IMR-90 (cell line): ENCODE data around the gene PCCA. TPM values are rescaled to one million over a fixed set of nuclear protein-coding genes. Genes with fewer than 3 reads are reported as not detected.

Experiments used
- ATAC-seq: fragments of 200-7000 bp; cut with Tn5 transposase; 2 replicates; pipeline ENCODE4 v1.9.1; 2020; ENCODE audit warnings: low read depth, mild to moderate bottlenecking, moderate library complexity
- BruUV-seq: library from RNA; stranded (reverse); fragments of 400-500 nt; replicated peaks from 2 replicates; lab custom pipeline; 2021; lab: Mats Ljungman, UMichigan
- CTCF ChIA-PET: fragments of 300-600 bp; formaldehyde crosslinking; extraction: SDS; loops from one replicate; lab custom pipeline; 2021; ENCODE audit warnings: antibody characterized with exemption; lab: Yijun Ruan, JAX
- POLR2A ChIA-PET: fragments of 300-600 bp; sonication (Branson Sonifier 250); formaldehyde crosslinking; loops from one replicate; lab custom pipeline; 2022; ENCODE audit warnings: antibody characterized with exemption; ENCODE audit not compliant: unreplicated experiment; lab: Charles Lee
- DNase-seq: peaks from one replicate; pipeline ENCODE4 v3.0.0; 2013
- H2AFZ ChIP-seq: replicated peaks from 2 replicates; pipeline ENCODE3; 2013; ENCODE audit warnings: low read length, mild to moderate bottlenecking; ENCODE audit not compliant: poor library complexity
- H2AK5ac ChIP-seq: 2 replicates; pipeline ENCODE4 v1.6.1; 2013; ENCODE audit warnings: low read depth, low read length, inconsistent platforms
- H2AK9ac ChIP-seq: replicated peaks from 2 replicates; pipeline ENCODE3; 2013; ENCODE audit warnings: mild to moderate bottlenecking, low read depth, low read length, moderate library complexity; ENCODE audit not compliant: poor library complexity
- H2BK120ac ChIP-seq: 2 replicates; pipeline ENCODE4 v1.6.1; 2013; ENCODE audit warnings: low read depth, low read length, inconsistent platforms
- H2BK15ac ChIP-seq: 3 replicates; pipeline ENCODE4 v1.6.1; 2013; ENCODE audit warnings: low read depth, low read length, inconsistent platforms
- H2BK20ac ChIP-seq: 2 replicates; pipeline ENCODE4 v1.6.1; 2013; ENCODE audit warnings: low read depth, mild to moderate bottlenecking, inconsistent platforms, low read length, moderate library complexity
- H2BK5ac ChIP-seq: 2 replicates; pipeline ENCODE4 v1.6.1; 2013; ENCODE audit warnings: mild to moderate bottlenecking, low read depth, low read length, inconsistent platforms; ENCODE audit not compliant: poor library complexity, severe bottlenecking
- H3K14ac ChIP-seq: replicated peaks from 2 replicates; pipeline ENCODE4 v1.6.1; 2013; ENCODE audit warnings: low read depth, low read length, inconsistent platforms
- H3K18ac ChIP-seq: 2 replicates; pipeline ENCODE4 v1.6.1; 2013; ENCODE audit warnings: low read depth, low read length, control low read depth
- H3K23ac ChIP-seq: 2 replicates; pipeline ENCODE4 v1.6.1; 2013; ENCODE audit warnings: low read depth, low read length, inconsistent platforms
- H3K27ac ChIP-seq: 2 replicates; pipeline ENCODE4 v1.5.1; 2013; ENCODE audit warnings: mild to moderate bottlenecking, control low read depth, low read length; ENCODE audit not compliant: insufficient read depth
- H3K27me3 ChIP-seq: 2 replicates; pipeline ENCODE4 v1.6.1; 2013; ENCODE audit warnings: low read length; ENCODE audit not compliant: control insufficient read depth, insufficient read depth
- H3K36me3 ChIP-seq: 2 replicates; pipeline ENCODE4 v1.6.1; 2013; ENCODE audit warnings: low read length, mixed read lengths; ENCODE audit not compliant: control insufficient read depth, insufficient read depth
- H3K4ac ChIP-seq: 2 replicates; pipeline ENCODE4 v1.6.1; 2013; ENCODE audit warnings: low read depth, low read length, inconsistent platforms
- H3K4me1 ChIP-seq: 2 replicates; pipeline ENCODE4 v1.6.1; 2013; ENCODE audit warnings: low read length, mixed read lengths; ENCODE audit not compliant: control insufficient read depth, insufficient read depth
- H3K4me2 ChIP-seq: 2 replicates; pipeline ENCODE4 v1.6.1; 2013; ENCODE audit warnings: low read depth, mild to moderate bottlenecking, control low read depth, low read length, moderate library complexity
- H3K4me3 ChIP-seq: 2 replicates; pipeline ENCODE4 v1.5.1; 2013; ENCODE audit warnings: low read depth, mild to moderate bottlenecking, control low read depth, low read length, moderate library complexity; ENCODE audit not compliant: insufficient read depth
- H3K56ac ChIP-seq: 2 replicates; pipeline ENCODE4 v1.6.1; 2013; ENCODE audit warnings: low read length, inconsistent platforms; ENCODE audit not compliant: insufficient read depth; ENCODE audit errors: extremely low read depth
- H3K79me1 ChIP-seq, 2 experiments: 2 replicates each; pipeline ENCODE4 v1.6.1; 2013; ENCODE audit warnings: low read length in 2 of 2, inconsistent platforms in 1 of 2, low read depth in 1 of 2
- H3K9ac ChIP-seq: 2 replicates; pipeline ENCODE4 v1.6.1; 2013; ENCODE audit warnings: low read depth, low read length, control low read depth
- H3K9me1 ChIP-seq: 2 replicates; pipeline ENCODE4 v1.6.1; 2013; ENCODE audit warnings: low read length, inconsistent platforms; ENCODE audit not compliant: insufficient read depth
- H3K9me3 ChIP-seq: 2 replicates; pipeline ENCODE4 v1.6.1; 2013; ENCODE audit warnings: low read length; ENCODE audit not compliant: control insufficient read depth, insufficient read depth
- H4K20me1 ChIP-seq: 2 replicates; pipeline ENCODE4 v1.6.1; 2013; ENCODE audit warnings: low read length, inconsistent platforms; ENCODE audit not compliant: insufficient read depth
- H4K5ac ChIP-seq: 2 replicates; pipeline ENCODE4 v1.6.1; 2013; ENCODE audit warnings: mild to moderate bottlenecking, low read depth, low read length, control low read depth
- H4K8ac ChIP-seq, 2 experiments: 2 replicates each; pipeline ENCODE4 v1.6.1; 2013; ENCODE audit warnings: low read depth in 2 of 2, low read length in 2 of 2, control low read depth in 1 of 2, inconsistent platforms in 1 of 2
- H4K91ac ChIP-seq: 2 replicates; pipeline ENCODE4 v1.6.1; 2013; ENCODE audit warnings: low read depth, low read length, inconsistent platforms; ENCODE audit not compliant: insufficient read depth
- BHLHE40 ChIP-seq: fragments of 150-350 bp; IDR thresholded peaks from 2 replicates; pipeline ENCODE4 v1.6.1; 2016; ENCODE audit warnings: mild to moderate bottlenecking, low read depth, low read length
- CEBPB ChIP-seq: IDR thresholded peaks from 2 replicates; pipeline ENCODE4 v1.6.1; 2012; ENCODE audit warnings: low read depth, low read length, improper control_type of control experiment
- CHD1 ChIP-seq: IDR thresholded peaks from 2 replicates; pipeline ENCODE4 v1.6.1; 2012; ENCODE audit warnings: low read depth, low read length, improper control_type of control experiment
- FOS ChIP-seq: fragments of 150-350 bp; IDR thresholded peaks from 2 replicates; pipeline ENCODE4 v1.6.1; 2016; ENCODE audit warnings: low read depth, low read length
- MAFK ChIP-seq: IDR thresholded peaks from 2 replicates; pipeline ENCODE4 v1.6.1; 2012; ENCODE audit warnings: low read depth, low read length, improper control_type of control experiment
- MAZ ChIP-seq: IDR thresholded peaks from 2 replicates; pipeline ENCODE4 v1.6.1; 2012; ENCODE audit warnings: low read depth, mild to moderate bottlenecking, low read length, improper control_type of control experiment, moderate library complexity, borderline replicate concordance
- MXI1 ChIP-seq: IDR thresholded peaks from 2 replicates; pipeline ENCODE4 v1.6.1; 2012; ENCODE audit warnings: low read depth, mild to moderate bottlenecking, low read length, moderate library complexity, borderline replicate concordance
- NFE2L2 ChIP-seq: fragments of 150-350 bp; IDR thresholded peaks from 2 replicates; pipeline ENCODE4 v1.6.1; 2016; ENCODE audit warnings: low read depth, mild to moderate bottlenecking, low read length
- POLR2A ChIP-seq: IDR thresholded peaks from 2 replicates; pipeline ENCODE4 v1.6.1; 2012; ENCODE audit warnings: mild to moderate bottlenecking, low read depth, low read length
- RAD21 ChIP-seq: IDR thresholded peaks from 2 replicates; pipeline ENCODE4 v1.6.1; 2012; ENCODE audit warnings: low read length, improper control_type of control experiment
- RCOR1 ChIP-seq: IDR thresholded peaks from 2 replicates; pipeline ENCODE4 v1.6.1; 2012; ENCODE audit warnings: mild to moderate bottlenecking, low read length, improper control_type of control experiment; ENCODE audit not compliant: insufficient replicate concordance
- RFX5 ChIP-seq: IDR thresholded peaks from 2 replicates; pipeline ENCODE4 v1.8.0; 2012; ENCODE audit warnings: low read depth, mild to moderate bottlenecking, low read length, moderate library complexity
- SMC3 ChIP-seq: fragments of 150-350 bp; IDR thresholded peaks from 2 replicates; pipeline ENCODE4 v1.6.1; 2016; ENCODE audit warnings: low read depth, mild to moderate bottlenecking, antibody characterized with exemption, low read length, moderate library complexity
- WGBS, 2 experiments: methylation state at CpG; one replicate each; pipeline versions ENCODE4 v1.1.5 to v1.1.7; 2013; ENCODE audit warnings: missing lambda C conversion rate in 2 of 2; ENCODE audit not compliant: insufficient read length in 1 of 2; ENCODE audit errors: extremely low coverage in 2 of 2; 5-methylcytosine and 5-hydroxymethylcytosine counted together
- dilution Hi-C: fragments of 300-500 bp; cut with HindIII; formaldehyde crosslinking; loops from one replicate; pipeline ENCODE4 v1.14.3; 2018; ENCODE audit warnings: low sequenced_read_pairs; ENCODE audit not compliant: unreplicated experiment
- in situ Hi-C: fragments of 300-500 bp; cut with MboI; formaldehyde crosslinking; loops from 3 replicates; pipeline ENCODE4 v1.14.3; 2019; ENCODE audit warnings: low sequenced_read_pairs, inconsistent platforms, mixed read lengths
- intact Hi-C: fragments of 100-400 bp; cut with micrococcal nuclease; formaldehyde crosslinking; loops from 2 replicates; pipeline ENCODE4 v1.10.0; 2022
- polyA plus RNA-seq, 3 experiments: library from polyadenylated mRNA; depleted of rRNA; stranded (reverse); fragments of >200 nt; gene quantifications; 2 replicates each; pipeline ENCODE4 v1.2.3, GENCODE V29; 2012; ENCODE audit warnings: low replicate concordance in 1 of 3
- total RNA-seq: library from RNA; depleted of rRNA; stranded (reverse); fragments of >200 nt; gene quantifications from 2 replicates; pipeline ENCODE4 v1.2.3, GENCODE V29; 2012
- TF ChIP-seq, protein P1 (sequence below): fragments of 150-350 bp; IDR thresholded peaks from 2 replicates; pipeline ENCODE4 v1.6.1; 2016; ENCODE audit warnings: low read depth, mild to moderate bottlenecking, low read length, moderate library complexity, borderline replicate concordance
- TF ChIP-seq, protein P2 (sequence below): conservative IDR thresholded peaks from 2 replicates; pipeline ENCODE4 v1.5.1; 2012; ENCODE audit warnings: mild to moderate bottlenecking, low read depth, low read length, improper control_type of control experiment
- TF ChIP-seq, protein P3 (sequence below): fragments of 150-350 bp; IDR thresholded peaks from 2 replicates; pipeline ENCODE4 v1.6.1; 2017; ENCODE audit warnings: mild to moderate bottlenecking, antibody characterized with exemption, low read length, low read depth

The PCCA gene
- total and polyA plus RNA-seq, 2 of the 4 experiments (the other 2 are of a cell fraction): 7.6 to 24.0 TPM

DNA sequence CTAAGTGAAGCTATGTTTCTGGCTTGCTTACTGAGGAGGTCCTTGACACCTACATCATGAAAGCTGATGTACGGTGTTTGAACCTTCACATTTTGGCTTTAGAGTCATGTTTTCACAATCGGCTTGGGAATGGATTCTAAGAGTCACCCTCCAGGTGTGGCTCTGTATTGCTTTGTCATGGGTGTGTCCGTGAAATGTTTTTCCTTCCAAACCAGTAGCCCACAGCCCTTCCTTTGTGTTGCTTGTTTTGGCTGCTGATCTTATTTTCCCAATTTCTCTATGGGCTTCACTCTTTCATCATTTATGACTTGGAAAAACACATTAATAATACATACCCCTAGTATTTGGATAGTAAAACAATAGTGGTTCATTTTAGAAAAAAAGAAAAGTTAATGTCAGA lies 259.1 kb downstream of the PCCA start:
- H3K56ac ChIP-seq: no peak overlapping the region
- no CpG with 5 or more reads among the region's 3 CpGs for WGBS, 2 experiments
- no peak for ATAC-seq

More for the DNA sequence above, 259.1 kb downstream of the PCCA start:
- Histone ChIP-seq H3K9me1 (no peaks in the 10 kb centered on the region), H4K91ac (no peak overlapping the region), H2AK5ac (no peak overlapping the region), H3K4me2 (no peak overlapping the region), H3K27ac (no peak overlapping the region), H3K18ac (no peak overlapping the region), H2AK9ac (no peak overlapping the region), H3K14ac (no peak overlapping the region; the same call in 1 of the 2 replicates), H3K27me3 (no peaks in the 10 kb centered on the region), H2BK20ac (no peak overlapping the region), H2BK5ac (no peak overlapping the region), H4K20me1 (no peaks in the 10 kb centered on the region), H3K36me3 (no peaks in the 10 kb centered on the region), H3K9ac (no peak overlapping the region), H2AFZ (no peak overlapping the region), H3K4me3 (no peak overlapping the region), H3K79me1 (no peaks in the 10 kb centered on the region), H3K23ac (no peak overlapping the region), H3K4ac (no peak overlapping the region), H4K5ac (no peak overlapping the region), H3K9me3 (peaks cover 3% of the 10 kb centered on the region), H2BK120ac (no peak overlapping the region), H2BK15ac (no peak overlapping the region), H3K4me1 (no peaks in the 10 kb centered on the region), H4K8ac (no peak overlapping the region)
- CTCF ChIA-PET: no interaction called here
- POLR2A ChIA-PET: no interaction called here
- TF ChIP-seq, protein P1, sequence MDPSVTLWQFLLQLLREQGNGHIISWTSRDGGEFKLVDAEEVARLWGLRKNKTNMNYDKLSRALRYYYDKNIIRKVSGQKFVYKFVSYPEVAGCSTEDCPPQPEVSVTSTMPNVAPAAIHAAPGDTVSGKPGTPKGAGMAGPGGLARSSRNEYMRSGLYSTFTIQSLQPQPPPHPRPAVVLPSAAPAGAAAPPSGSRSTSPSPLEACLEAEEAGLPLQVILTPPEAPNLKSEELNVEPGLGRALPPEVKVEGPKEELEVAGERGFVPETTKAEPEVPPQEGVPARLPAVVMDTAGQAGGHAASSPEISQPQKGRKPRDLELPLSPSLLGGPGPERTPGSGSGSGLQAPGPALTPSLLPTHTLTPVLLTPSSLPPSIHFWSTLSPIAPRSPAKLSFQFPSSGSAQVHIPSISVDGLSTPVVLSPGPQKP: no peak
- TF ChIP-seq FOS: no peak
- no peak for TF ChIP-seq BHLHE40
- TF ChIP-seq MXI1: no peak
- no peak for TF ChIP-seq SMC3
- TF ChIP-seq NFE2L2: no peak
- TF ChIP-seq POLR2A: no peak
- TF ChIP-seq RCOR1: no peak
- TF ChIP-seq, protein P2, sequence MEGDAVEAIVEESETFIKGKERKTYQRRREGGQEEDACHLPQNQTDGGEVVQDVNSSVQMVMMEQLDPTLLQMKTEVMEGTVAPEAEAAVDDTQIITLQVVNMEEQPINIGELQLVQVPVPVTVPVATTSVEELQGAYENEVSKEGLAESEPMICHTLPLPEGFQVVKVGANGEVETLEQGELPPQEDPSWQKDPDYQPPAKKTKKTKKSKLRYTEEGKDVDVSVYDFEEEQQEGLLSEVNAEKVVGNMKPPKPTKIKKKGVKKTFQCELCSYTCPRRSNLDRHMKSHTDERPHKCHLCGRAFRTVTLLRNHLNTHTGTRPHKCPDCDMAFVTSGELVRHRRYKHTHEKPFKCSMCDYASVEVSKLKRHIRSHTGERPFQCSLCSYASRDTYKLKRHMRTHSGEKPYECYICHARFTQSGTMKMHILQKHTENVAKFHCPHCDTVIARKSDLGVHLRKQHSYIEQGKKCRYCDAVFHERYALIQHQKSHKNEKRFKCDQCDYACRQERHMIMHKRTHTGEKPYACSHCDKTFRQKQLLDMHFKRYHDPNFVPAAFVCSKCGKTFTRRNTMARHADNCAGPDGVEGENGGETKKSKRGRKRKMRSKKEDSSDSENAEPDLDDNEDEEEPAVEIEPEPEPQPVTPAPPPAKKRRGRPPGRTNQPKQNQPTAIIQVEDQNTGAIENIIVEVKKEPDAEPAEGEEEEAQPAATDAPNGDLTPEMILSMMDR: no peak
- no peak for TF ChIP-seq CEBPB
- no peak for TF ChIP-seq CHD1
- no peak for TF ChIP-seq RAD21
- no peak for TF ChIP-seq RFX5
- TF ChIP-seq MAFK: no peak
- TF ChIP-seq, protein P3, sequence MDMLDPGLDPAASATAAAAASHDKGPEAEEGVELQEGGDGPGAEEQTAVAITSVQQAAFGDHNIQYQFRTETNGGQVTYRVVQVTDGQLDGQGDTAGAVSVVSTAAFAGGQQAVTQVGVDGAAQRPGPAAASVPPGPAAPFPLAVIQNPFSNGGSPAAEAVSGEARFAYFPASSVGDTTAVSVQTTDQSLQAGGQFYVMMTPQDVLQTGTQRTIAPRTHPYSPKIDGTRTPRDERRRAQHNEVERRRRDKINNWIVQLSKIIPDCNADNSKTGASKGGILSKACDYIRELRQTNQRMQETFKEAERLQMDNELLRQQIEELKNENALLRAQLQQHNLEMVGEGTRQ: no peak
- no peak for TF ChIP-seq MAZ
- in situ Hi-C loops: no loop called here
- dilution Hi-C loops: no loop called here
- intact Hi-C loops: loop anchor here (10.0 kb wide), 1 partner anchor 167 kb away; no protein-coding TSS in a partner anchor
- no TSS peak for BruUV-seq
- DNase-seq: no peak
